H1 (cell line): Measurements from ENCODE around the gene IKZF1. TPM values are rescaled to one million over a fixed set of nuclear protein-coding genes. Genes with fewer than 3 reads are reported as not detected.

Experiments
- polyA plus RNA-seq, 7 experiments: library from polyadenylated mRNA; depleted of rRNA in 3 of 7; stranded (reverse) in 5 of 7; unstranded in 2 of 7; fragments of >200 nt in 5 of 7; fragments of 200-250 nt in 2 of 7; gene quantifications; 1 replicate in 5 of 7; 2 replicates in 1 of 7; 4 replicates in 1 of 7; pipeline versions ENCODE4 v1.2.1 to v1.2.3, GENCODE V29; 2011 to 2013; ENCODE audit warnings: missing spikeins in 2 of 7, mixed read lengths in 2 of 7
- small RNA-seq: library from polyadenylated mRNA; stranded (forward); fragments of <200 nt; extraction: miRNeasy Mini kit (QIAGEN cat#:217004); gene quantifications from one replicate; pipeline ENCODE3, GENCODE V24; 2013; ENCODE audit not compliant: insufficient read depth
- total RNA-seq: library from RNA; stranded (reverse); fragmentation: NEBNext Ultra II Directional; extraction: Animal tissue kit (Norgen Biotek cat#: 25700); gene quantifications from 2 replicates; pipeline ENCODE4 v1.2.1, GENCODE V29; 2021

Gene IKZF1
- total and polyA plus RNA-seq, 2 of the 8 experiments (the other 6 are each of a cell fraction or from before 2014, with no cell fraction given) = 0.74 to 1.5 TPM

Small RNA genes within 50 kb of the gene (small RNA-seq; reads per million reads assigned to genes)
- gene RNU6-1091P = not detected

Other genes with a start within 250 kb of the IKZF1 start
- gene ZPBP, start 211.5 kb upstream of the IKZF1 start, total RNA-seq = not detected in 2 replicates
- gene ZPBP, start 211.5 kb upstream of the IKZF1 start, polyA plus RNA-seq (2011; rRNA removed) = not detected in 2 replicates
- gene FIGNL1, start 145.6 kb downstream of the IKZF1 start, total RNA-seq = 9.9 and 11.8 TPM in 2 replicates
- 3.4 and 6.5 TPM in 2 replicates for gene FIGNL1, start 145.6 kb downstream of the IKZF1 start, polyA plus RNA-seq (2011; rRNA removed)